G401 (cell line): ENCODE results near the gene TRIP10. TPM values are rescaled to one million over a fixed set of nuclear protein-coding genes. Genes with fewer than 3 reads are reported as not detected.
"Not testable (repeated sequence)": the region's sequence is repeated elsewhere in the genome, so short reads cannot be mapped to it uniquely, and the experiment has no call there.

Source experiments
- DNase-seq: peaks from one replicate; pipeline ENCODE4 v3.0.0-alpha.2; 2015; ENCODE audit warnings: low spot score
- in situ Hi-C: cut with HindIII; loops from 2 replicates; pipeline ENCODE4 v1.10.0; 2016; ENCODE audit warnings: low sequenced_read_pairs, mixed read lengths
- total RNA-seq: library from RNA; depleted of rRNA; stranded (reverse); fragments of >200 nt; shearing (Covaris generic); gene quantifications from 2 replicates; pipeline ENCODE4 v1.2.3, GENCODE V29; 2014; rRNA removed

The TRIP10 gene, protein sequence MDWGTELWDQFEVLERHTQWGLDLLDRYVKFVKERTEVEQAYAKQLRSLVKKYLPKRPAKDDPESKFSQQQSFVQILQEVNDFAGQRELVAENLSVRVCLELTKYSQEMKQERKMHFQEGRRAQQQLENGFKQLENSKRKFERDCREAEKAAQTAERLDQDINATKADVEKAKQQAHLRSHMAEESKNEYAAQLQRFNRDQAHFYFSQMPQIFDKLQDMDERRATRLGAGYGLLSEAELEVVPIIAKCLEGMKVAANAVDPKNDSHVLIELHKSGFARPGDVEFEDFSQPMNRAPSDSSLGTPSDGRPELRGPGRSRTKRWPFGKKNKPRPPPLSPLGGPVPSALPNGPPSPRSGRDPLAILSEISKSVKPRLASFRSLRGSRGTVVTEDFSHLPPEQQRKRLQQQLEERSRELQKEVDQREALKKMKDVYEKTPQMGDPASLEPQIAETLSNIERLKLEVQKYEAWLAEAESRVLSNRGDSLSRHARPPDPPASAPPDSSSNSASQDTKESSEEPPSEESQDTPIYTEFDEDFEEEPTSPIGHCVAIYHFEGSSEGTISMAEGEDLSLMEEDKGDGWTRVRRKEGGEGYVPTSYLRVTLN
- 74.8 and 108 TPM in 2 replicates for total RNA-seq

DNA sequence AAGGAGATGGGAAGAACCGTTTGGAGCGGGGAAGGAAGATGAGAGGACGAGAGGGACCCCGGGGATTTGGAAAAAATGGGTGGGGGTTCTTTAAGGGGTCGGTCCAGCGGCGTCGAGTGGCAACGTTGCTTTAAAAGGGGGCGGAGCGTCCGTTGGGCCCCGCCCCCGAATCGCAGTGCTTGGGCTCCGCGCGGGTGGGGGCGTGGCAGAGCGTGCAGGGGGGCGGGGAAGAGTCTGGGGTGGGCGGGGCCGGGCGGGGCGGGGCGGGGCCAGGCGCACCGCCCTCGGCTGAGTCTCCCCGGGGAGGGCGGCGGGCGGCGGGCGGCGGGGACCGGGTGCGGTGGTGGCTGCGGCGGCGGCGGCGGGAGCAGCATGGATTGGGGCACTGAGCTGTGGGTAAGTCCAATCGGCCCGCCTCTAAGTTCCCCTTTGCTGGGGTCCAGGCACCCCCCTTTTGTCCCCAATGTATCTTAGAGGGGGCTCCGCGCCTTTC is at the start of gene TRIP10:
TSS of gene TRIP10 (plus strand) at position 291 of the 493 bp plus-strand sequence. CDS start at position 373, 82 bp downstream.
- in situ Hi-C loops = no loop called here
- peak; percentile 68 for DNase-seq

GRCh38 chr19:6690160-6690885 is 49.2 kb upstream of the TRIP10 start:
- no peak for DNase-seq
- in situ Hi-C loops = no loop called here

DNA sequence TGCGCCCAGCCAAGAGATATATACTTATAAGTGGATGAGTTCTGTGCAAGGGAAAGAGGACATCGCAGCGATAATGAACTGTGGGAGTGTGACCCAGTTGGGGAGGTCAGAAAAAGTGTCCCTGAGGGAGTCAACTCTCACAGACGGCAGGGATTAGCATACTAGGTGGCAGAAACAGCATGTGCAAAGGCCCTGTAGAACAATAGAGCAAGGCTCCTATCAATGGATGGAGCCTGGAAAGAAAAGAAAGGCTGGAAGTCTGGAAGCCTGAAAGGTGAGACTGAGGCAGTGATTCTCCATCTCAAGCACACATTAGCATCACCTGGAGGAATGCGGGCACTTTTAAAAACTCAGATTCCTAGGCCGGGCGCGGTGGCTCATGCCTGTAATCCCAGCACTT is 48.1 kb upstream of the TRIP10 start:
- no peak for DNase-seq
- in situ Hi-C loops = no loop called here

DNA sequence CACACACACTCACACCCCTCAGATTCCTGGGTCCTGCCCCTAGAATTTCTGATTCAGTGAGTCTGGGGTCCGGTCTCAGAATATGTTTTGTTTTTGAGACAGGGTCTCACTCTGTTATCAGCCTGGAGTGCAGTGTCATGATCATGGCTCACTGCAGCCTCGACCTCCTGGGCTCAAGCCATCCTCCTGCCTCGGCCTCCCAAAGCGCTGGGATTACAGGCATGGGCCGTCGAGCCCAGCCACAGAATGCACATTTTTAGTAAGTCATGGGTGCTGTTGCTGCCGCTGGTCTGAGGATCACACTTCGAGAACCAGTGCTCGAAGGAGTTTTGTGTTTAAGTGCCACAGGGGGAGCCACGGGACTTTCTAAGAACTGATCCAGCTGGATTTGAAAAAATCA is 47.5 kb upstream of the TRIP10 start:
- in situ Hi-C loops = no loop called here
- no peak for DNase-seq

DNA sequence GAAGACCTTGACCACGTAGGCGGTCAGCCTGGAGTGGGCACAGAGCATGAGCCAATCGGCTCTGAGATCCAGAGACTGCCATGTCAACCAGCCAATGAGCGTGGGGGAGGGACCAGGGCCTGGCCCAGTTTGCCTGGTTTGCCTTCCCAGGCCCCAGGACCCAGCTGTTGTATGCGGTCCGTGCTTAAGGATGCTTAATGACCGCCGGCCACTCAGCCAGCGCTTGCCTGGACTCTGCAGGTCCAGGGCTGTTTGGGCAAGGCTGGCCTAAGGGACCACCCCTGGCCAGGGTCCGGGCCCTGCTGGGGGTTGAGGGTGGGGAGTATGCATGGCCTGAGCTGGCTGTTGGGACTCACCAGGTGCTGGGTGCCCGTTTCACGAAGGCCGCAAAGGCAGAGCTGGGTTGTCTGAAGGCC is 46.4 kb upstream of the TRIP10 start:
- DNase-seq = no peak
- in situ Hi-C loops = no loop called here

- no peak for DNase-seq
- in situ Hi-C loops = no loop called here
These were observed 45.8 kb upstream of the TRIP10 start for GRCh38 chr19:6693681-6694080.

DNA sequence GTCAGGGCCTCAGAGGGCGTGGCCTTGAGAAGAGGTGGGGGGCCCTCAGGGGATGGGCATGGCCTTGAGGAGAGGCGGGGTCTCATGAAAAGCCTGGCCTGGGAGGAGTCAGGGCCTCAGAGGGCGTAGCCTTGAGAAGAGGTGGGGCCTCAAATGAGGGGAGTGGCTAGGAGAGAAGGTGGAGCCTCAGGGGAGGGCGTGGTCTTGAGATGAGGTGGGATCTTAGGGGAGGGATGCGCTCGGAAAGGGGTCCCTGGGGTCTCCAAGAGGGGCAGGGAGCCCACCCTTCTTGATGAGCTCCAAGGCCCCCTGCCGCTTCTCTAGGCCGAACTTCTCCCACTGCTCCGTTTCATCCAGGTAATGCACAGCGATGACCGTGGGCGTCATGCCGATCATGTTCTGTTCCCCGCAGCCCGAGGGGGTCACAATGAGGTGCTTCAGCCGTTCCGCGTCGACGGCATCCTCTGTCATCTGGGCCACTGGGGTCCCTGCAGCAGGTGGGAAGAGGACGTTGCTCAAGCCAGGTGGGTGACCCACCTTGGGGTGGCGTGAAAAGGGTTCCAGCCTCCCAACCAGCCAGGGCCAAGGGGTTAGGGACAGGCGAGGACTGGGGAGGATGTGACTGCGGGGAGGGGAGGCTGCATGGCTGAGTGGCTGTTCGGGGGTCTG is 45.2 kb upstream of the TRIP10 start:
- DNase-seq = no peak
- in situ Hi-C loops = no loop called here

- in situ Hi-C loops = no loop called here
- no peak for DNase-seq
These were observed 43.1 kb upstream of the TRIP10 start for GRCh38 chr19:6696239-6696820.

DNA sequence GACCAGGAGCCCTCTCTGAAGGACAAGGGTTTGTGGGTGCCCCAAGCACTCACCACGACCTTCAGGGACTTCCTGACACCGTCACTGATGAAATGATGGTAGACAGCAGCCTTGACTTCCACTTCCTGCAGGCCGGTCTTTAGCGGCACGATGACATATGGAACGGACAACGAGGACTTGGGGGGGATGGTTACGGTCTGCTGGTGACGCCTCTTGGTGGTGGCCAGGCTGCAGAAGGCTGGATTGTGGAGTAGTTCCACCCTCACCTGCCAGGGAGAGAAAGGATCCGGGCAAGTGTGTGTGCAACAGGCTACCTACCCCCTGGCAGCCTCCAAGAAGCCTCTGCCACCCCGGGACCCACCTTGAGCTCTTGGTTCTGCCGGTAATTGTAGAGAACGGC is 42.2 kb upstream of the TRIP10 start:
- in situ Hi-C loops = no loop called here
- no peak for DNase-seq

GRCh38 chr19:6699935-6700334 is 39.5 kb upstream of the TRIP10 start:
- no peak for DNase-seq
- in situ Hi-C loops = no loop called here

- in situ Hi-C loops = no loop called here
- DNase-seq = no peak
These were observed 38.7 kb upstream of the TRIP10 start for GRCh38 chr19:6700586-6701316.

DNA sequence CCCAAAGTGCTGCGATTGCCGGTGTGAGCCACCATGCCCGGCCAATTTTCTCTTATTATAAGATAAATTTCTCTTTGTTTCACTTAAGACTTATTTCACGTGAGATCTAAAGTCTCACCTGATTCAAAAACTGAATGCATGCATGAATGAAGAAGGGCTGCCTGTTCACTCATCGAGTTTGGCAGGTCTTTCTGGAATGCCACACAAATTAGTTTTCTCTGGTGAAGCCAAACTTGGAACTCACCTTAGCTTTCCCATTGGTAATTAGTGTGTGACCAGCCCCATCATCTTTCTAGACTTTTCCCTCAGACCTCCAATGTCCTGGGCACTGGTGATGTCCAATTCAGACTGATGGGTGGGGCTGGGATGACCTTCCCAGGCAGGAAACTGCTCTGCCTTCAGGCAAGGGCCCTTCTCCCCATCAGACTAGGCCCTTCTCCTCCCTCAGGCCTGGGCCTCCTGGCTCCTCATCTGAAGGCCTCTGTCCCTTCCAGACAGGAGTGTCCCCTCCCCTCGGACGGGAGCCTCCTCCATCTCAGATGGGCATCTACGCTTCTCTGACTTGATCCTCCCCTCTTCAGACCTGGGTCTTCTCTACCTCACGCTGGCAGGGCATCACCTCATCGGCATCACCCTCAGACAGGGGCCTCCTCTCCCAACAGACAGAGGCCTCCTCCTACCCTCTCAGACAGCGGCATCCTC is 33.4 kb upstream of the TRIP10 start:
- in situ Hi-C loops = no loop called here

DNA sequence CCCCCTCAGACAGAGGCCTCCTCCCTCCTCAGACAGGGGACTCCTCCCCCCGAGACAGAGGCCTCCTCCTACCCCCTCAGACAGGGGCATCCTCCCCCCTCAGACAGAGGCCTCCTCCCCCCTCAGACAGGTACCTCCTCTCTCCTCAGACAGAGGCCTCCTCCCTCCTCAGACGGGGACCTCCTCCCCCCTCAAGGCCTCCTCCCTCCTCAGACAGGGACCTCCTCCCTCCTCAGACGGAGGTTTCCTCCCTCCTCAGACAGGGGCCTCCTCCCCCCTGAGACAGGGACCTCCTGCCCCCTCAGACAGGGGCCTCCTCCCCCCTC is 32.9 kb upstream of the TRIP10 start:
- no peak for DNase-seq
- in situ Hi-C loops = no loop called here

More for the DNA sequence above, 33.4 kb upstream of the TRIP10 start:
- no peak for DNase-seq

- DNase-seq = no peak
- in situ Hi-C loops = no loop called here
These were observed 32.3 kb upstream of the TRIP10 start for GRCh38 chr19:6707011-6707657.

- in situ Hi-C loops = no loop called here
- no peak for DNase-seq
These were observed 31.8 kb upstream of the TRIP10 start for GRCh38 chr19:6707658-6708018.

- in situ Hi-C loops = no loop called here
These were observed 31.1 kb upstream of the TRIP10 start for GRCh38 chr19:6708346-6708745.

GRCh38 chr19:6708913-6709312 is 30.6 kb upstream of the TRIP10 start:
- DNase-seq, in situ Hi-C loops: not testable (repeated sequence)

More at GRCh38 chr19:6708346-6708745, 31.1 kb upstream of the TRIP10 start:
- no peak for DNase-seq

DNA sequence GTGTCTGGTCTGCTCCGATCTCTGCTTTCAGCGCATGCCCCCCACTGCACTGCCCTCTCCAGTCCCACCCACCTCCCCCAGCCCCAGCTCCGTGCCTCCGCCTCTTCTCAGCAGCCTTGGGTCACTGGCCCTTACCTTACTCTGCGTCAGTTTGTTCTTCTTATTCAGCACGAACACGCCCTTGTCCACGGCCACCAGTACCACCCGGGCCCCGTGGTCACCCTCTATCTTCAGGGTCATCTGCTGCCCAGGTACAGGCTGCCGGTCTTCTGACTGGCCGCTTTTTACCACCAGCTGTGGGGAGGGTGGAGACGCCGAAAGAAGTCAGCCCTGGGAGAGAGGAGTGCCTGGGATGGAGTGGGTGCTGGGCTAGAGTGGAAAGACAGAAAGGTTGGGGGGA is 29.9 kb upstream of the TRIP10 start:
- in situ Hi-C loops = no loop called here
- DNase-seq = no peak
